ENCODE measurements around the gene GRIN2D. TPM values are rescaled to one million over a fixed set of nuclear protein-coding genes. Genes with fewer than 3 reads are reported as not detected.

GRIN2D gene
- polyA plus RNA-seq, 3 donors: 0.13 to 0.29 TPM; not detected in 1

- H3K27me3 Mint-ChIP-seq (ENCODE audit: low read depth in 3 of 3): peaks cover 0 to 4% (median 1%) of the 10 kb centered on the region in 3 donors
- TF ChIP-seq, protein P1, sequence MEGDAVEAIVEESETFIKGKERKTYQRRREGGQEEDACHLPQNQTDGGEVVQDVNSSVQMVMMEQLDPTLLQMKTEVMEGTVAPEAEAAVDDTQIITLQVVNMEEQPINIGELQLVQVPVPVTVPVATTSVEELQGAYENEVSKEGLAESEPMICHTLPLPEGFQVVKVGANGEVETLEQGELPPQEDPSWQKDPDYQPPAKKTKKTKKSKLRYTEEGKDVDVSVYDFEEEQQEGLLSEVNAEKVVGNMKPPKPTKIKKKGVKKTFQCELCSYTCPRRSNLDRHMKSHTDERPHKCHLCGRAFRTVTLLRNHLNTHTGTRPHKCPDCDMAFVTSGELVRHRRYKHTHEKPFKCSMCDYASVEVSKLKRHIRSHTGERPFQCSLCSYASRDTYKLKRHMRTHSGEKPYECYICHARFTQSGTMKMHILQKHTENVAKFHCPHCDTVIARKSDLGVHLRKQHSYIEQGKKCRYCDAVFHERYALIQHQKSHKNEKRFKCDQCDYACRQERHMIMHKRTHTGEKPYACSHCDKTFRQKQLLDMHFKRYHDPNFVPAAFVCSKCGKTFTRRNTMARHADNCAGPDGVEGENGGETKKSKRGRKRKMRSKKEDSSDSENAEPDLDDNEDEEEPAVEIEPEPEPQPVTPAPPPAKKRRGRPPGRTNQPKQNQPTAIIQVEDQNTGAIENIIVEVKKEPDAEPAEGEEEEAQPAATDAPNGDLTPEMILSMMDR (IDR thresholded peaks at IDR 0.05): no peak
- peaks cover 0 to 2% (median 0%) of the 10 kb centered on the region in 7 donors for H3K9me3 Mint-ChIP-seq
- no peak overlapping the region for H3K27ac ChIP-seq (ENCODE audit: low read depth in 1 of 2, low read length in 2 of 2)
- intact Hi-C loops (cut with micrococcal nuclease): no loop called here
- H3K9ac ChIP-seq (ENCODE audit: insufficient read depth, low read length, poor library complexity, severe bottlenecking): no peak overlapping the region
- no peak overlapping the region for H3K4me2 ChIP-seq (replicated peaks; ENCODE audit: extremely low read depth, low read length, poor library complexity, severe bottlenecking)
- H3K36me3 ChIP-seq (replicated peaks in 1 of 2; ENCODE audit: control insufficient read depth in 1 of 2, insufficient read depth in 2 of 2, low read length in 2 of 2): peaks cover 36 to 56% of the 10 kb centered on the region in 2 donors
- H3K27me3 ChIP-seq (ENCODE audit: control insufficient read depth in 2 of 2, insufficient read depth in 2 of 2, low read length in 2 of 2): no peaks in the 10 kb centered on the region
- no peak for DNase-seq
- H3K79me2 ChIP-seq (ENCODE audit: insufficient read depth, low read length): no peaks in the 10 kb centered on the region
- H3K4me3 Mint-ChIP-seq: no peak overlapping the region
- WGBS (ENCODE audit: insufficient coverage): 93% methylated on average over 2 of the region's 11 CpGs
- no peaks in the 10 kb centered on the region for H4K20me1 ChIP-seq (ENCODE audit: insufficient read depth, low read length)
- H3K4me1 Mint-ChIP-seq: peaks cover 10% of the 10 kb centered on the region
- H3K27ac Mint-ChIP-seq: peak overlapping the region in 3 of 7 donors; percentile 21 to 26 (median 26)
- H3K36me3 Mint-ChIP-seq: peaks cover 49 to 62% of the 10 kb centered on the region in 2 donors
- H3K4me3 ChIP-seq (replicated peaks in 1 of 3; ENCODE audit: low read depth in 2 of 3, low read length in 3 of 3): no peak overlapping the region
- no peaks in the 10 kb centered on the region for H3K9me3 ChIP-seq (replicated peaks in 1 of 2; ENCODE audit: control insufficient read depth in 1 of 2, insufficient read depth in 1 of 2, low read length in 2 of 2)
- no peak overlapping the region for H2AFZ ChIP-seq (ENCODE audit: insufficient read depth, low read depth, low read length, poor library complexity, severe bottlenecking)
- peaks cover 0 to 5% of the 10 kb centered on the region in 2 donors for H3K4me1 ChIP-seq (ENCODE audit: control insufficient read depth in 1 of 2, insufficient read depth in 2 of 2, low read length in 2 of 2)
These were observed 12.1 kb upstream of the GRIN2D start for GRCh38 chr19:48381178-48381950.

DNA sequence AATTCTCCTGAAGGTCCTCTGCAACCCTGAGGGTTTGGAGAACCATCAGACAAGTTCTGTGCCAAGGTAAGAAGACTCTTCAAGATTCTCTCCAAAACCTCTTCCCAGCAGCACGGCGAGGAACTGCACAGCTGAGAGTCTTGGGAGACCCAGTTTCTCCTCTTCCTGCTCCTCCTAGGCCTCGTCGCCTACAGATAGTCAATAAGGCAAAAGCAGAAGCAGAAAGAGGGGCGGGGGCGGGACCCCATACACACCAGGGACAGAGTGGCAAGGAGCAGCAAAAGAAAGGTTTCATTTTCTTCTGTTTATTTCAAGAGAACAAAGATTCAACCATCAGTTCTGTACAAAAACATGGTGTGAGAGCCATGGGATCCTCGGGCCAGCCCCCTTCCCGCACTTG is 11.2 kb upstream of the GRIN2D start:
- Mint-ChIP-seq H3K36me3 (peaks cover 54 to 70% of the 10 kb centered on the region in 2 donors), H3K27me3 (ENCODE audit: low read depth in 3 of 3) (peaks cover 0 to 3% (median 1%) of the 10 kb centered on the region in 3 donors), H3K4me1 (peaks cover 10% of the 10 kb centered on the region), H3K9me3 (peaks cover 0 to 2% (median 0%) of the 10 kb centered on the region in 7 donors), H3K4me3 (no peak overlapping the region), H3K27ac (peak overlapping the region in 2 of 7 donors; percentile 11 to 32)
- no peaks in the 10 kb centered on the region for H4K20me1 ChIP-seq (ENCODE audit: insufficient read depth, low read length)
- H3K4me1 ChIP-seq (ENCODE audit: control insufficient read depth in 1 of 2, insufficient read depth in 2 of 2, low read length in 2 of 2): peaks cover 0 to 5% of the 10 kb centered on the region in 2 donors
- no peaks in the 10 kb centered on the region for H3K27me3 ChIP-seq (ENCODE audit: control insufficient read depth in 2 of 2, insufficient read depth in 2 of 2, low read length in 2 of 2)
- no peaks in the 10 kb centered on the region for H3K79me2 ChIP-seq (ENCODE audit: insufficient read depth, low read length)
- no peak overlapping the region for H3K9ac ChIP-seq (ENCODE audit: insufficient read depth, low read length, poor library complexity, severe bottlenecking)
- WGBS (ENCODE audit: insufficient coverage): 78% methylated on average over 4 of the region's 8 CpGs
- H2AFZ ChIP-seq (ENCODE audit: insufficient read depth, low read depth, low read length, poor library complexity, severe bottlenecking): no peak overlapping the region
- intact Hi-C loops (cut with micrococcal nuclease): no loop called here
- H3K4me2 ChIP-seq (replicated peaks; ENCODE audit: extremely low read depth, low read length, poor library complexity, severe bottlenecking): no peak overlapping the region
- DNase-seq: no peak
- TF ChIP-seq, protein P1 (IDR thresholded peaks at IDR 0.05): no peak
- H3K27ac ChIP-seq (ENCODE audit: low read depth in 1 of 2, low read length in 2 of 2): no peak overlapping the region
- no peaks in the 10 kb centered on the region for H3K9me3 ChIP-seq (replicated peaks in 1 of 2; ENCODE audit: control insufficient read depth in 1 of 2, insufficient read depth in 1 of 2, low read length in 2 of 2)
- H3K36me3 ChIP-seq (replicated peaks in 1 of 2; ENCODE audit: control insufficient read depth in 1 of 2, insufficient read depth in 2 of 2, low read length in 2 of 2): peaks cover 39 to 65% of the 10 kb centered on the region in 2 donors
- no peak overlapping the region for H3K4me3 ChIP-seq (replicated peaks in 1 of 3; ENCODE audit: low read depth in 2 of 3, low read length in 3 of 3)
